B cell (primary cell): ENCODE measurements around the gene NPRL2.

Experiments
- EZH2 ChIP-seq: IDR thresholded peaks from 2 replicates; pipeline ENCODE4 v1.6.1; 2012; ENCODE audit warnings: borderline replicate concordance, low read depth, mild to moderate bottlenecking, moderate library complexity, low read length; ENCODE audit not compliant: insufficient read depth, poor library complexity, severe bottlenecking
- TF ChIP-seq, protein P1 (sequence below): fragments of 200-600 bp; IDR thresholded peaks from one replicate; pipeline ENCODE4 v1.8.0; 2022; ENCODE audit warnings: antibody characterized with exemption, mild to moderate bottlenecking

DNA sequence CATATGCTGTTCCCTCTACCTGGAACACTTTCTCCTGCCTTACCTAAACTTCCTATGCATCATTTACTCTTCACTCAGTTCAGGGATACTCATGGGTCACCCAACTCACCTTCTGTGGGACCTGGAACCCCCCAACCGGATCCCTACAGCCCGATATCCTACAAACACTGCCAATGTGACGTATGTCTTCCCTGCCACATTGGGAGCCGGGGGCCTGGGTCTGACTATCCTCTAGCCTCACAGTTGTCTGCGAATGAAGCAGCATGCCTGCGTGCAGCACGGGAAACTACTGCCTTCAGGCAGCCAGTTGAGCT lies 405 bp downstream of the NPRL2 start:
- TF ChIP-seq EZH2, result no peak
- TF ChIP-seq, protein P1, sequence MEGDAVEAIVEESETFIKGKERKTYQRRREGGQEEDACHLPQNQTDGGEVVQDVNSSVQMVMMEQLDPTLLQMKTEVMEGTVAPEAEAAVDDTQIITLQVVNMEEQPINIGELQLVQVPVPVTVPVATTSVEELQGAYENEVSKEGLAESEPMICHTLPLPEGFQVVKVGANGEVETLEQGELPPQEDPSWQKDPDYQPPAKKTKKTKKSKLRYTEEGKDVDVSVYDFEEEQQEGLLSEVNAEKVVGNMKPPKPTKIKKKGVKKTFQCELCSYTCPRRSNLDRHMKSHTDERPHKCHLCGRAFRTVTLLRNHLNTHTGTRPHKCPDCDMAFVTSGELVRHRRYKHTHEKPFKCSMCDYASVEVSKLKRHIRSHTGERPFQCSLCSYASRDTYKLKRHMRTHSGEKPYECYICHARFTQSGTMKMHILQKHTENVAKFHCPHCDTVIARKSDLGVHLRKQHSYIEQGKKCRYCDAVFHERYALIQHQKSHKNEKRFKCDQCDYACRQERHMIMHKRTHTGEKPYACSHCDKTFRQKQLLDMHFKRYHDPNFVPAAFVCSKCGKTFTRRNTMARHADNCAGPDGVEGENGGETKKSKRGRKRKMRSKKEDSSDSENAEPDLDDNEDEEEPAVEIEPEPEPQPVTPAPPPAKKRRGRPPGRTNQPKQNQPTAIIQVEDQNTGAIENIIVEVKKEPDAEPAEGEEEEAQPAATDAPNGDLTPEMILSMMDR, result no peak
